ENCODE measurements around the gene PRKACB.

The PRKACB gene

GRCh38 chr1:84254703-84255238 is 110.7 kb downstream of the PRKACB start:
- DNase-seq (ENCODE audit: low read depth) = no peak

GRCh38 chr1:84255582-84255981 is 111.5 kb downstream of the PRKACB start:
- no peak overlapping the region for H3K4me3 ChIP-seq (ENCODE audit: low read length)
- DNase-seq (ENCODE audit: low read depth) = no peak
- no peak for TF ChIP-seq CTCF (conservative IDR thresholded peaks at IDR 0.05; ENCODE audit: low read depth, low read length)

More at GRCh38 chr1:84254703-84255238, 110.7 kb downstream of the PRKACB start:
- TF ChIP-seq CTCF (conservative IDR thresholded peaks at IDR 0.05; ENCODE audit: low read depth, low read length) = no peak
- no peak overlapping the region for H3K4me3 ChIP-seq (ENCODE audit: low read length)

- DNase-seq (ENCODE audit: low read depth) = no peak
- TF ChIP-seq CTCF (conservative IDR thresholded peaks at IDR 0.05; ENCODE audit: low read depth, low read length) = no peak
Measured at GRCh38 chr1:84257617-84258016, 113.5 kb downstream of the PRKACB start.

GRCh38 chr1:84259376-84259775 is 115.3 kb downstream of the PRKACB start:
- no peak for DNase-seq (ENCODE audit: low read depth)
- H3K4me3 ChIP-seq (ENCODE audit: low read length) = no peak overlapping the region
- no peak for TF ChIP-seq CTCF (conservative IDR thresholded peaks at IDR 0.05; ENCODE audit: low read depth, low read length)

More at GRCh38 chr1:84257617-84258016, 113.5 kb downstream of the PRKACB start:
- no peak overlapping the region for H3K4me3 ChIP-seq (ENCODE audit: low read length)

- no peak for DNase-seq (ENCODE audit: low read depth)
Measured at GRCh38 chr1:84259989-84260388, 115.9 kb downstream of the PRKACB start.

GRCh38 chr1:84260852-84261518 is 116.9 kb downstream of the PRKACB start:
- DNase-seq (ENCODE audit: low read depth) = no peak

More at GRCh38 chr1:84259989-84260388, 115.9 kb downstream of the PRKACB start:
- no peak for TF ChIP-seq CTCF (conservative IDR thresholded peaks at IDR 0.05; ENCODE audit: low read depth, low read length)
- no peak overlapping the region for H3K4me3 ChIP-seq (ENCODE audit: low read length)

More at GRCh38 chr1:84260852-84261518, 116.9 kb downstream of the PRKACB start:
- H3K4me3 ChIP-seq (ENCODE audit: low read length) = no peak overlapping the region
- TF ChIP-seq CTCF (conservative IDR thresholded peaks at IDR 0.05; ENCODE audit: low read depth, low read length) = no peak
